ENCODE results near the gene SCUBE1. TPM values are rescaled to one million over a fixed set of nuclear protein-coding genes. Genes with fewer than 3 reads are reported as not detected.

SCUBE1 gene
- total RNA-seq, 3 donors from 2014 or later (not counting 1 experiment from before 2014, with no cell fraction given) = 0.05 to 1.2 (median 0.11) TPM

- H3K4me3 Mint-ChIP-seq = no peak overlapping the region
- H3K9me3 Mint-ChIP-seq = no peaks in the 10 kb centered on the region
- no peak overlapping the region for H3K27ac Mint-ChIP-seq
- no peak for DNase-seq
- 91% methylated on average over 8 of the region's 8 CpGs for WGBS (ENCODE audit: insufficient coverage)
- no peaks in the 10 kb centered on the region for H3K36me3 ChIP-seq (ENCODE audit: control insufficient read depth, insufficient read depth, low read length)
- H3K36me3 Mint-ChIP-seq = no peaks in the 10 kb centered on the region
- ATAC-seq = no peak
- H3K9me3 ChIP-seq (ENCODE audit: control insufficient read depth, insufficient read depth, low read length) = no peaks in the 10 kb centered on the region
- peaks cover 7 to 15% of the 10 kb centered on the region in 2 donors for H3K27me3 Mint-ChIP-seq (ENCODE audit: low read depth in 2 of 2)
- no peak for TF ChIP-seq CTCF (IDR thresholded peaks at IDR 0.05)
- H3K27ac ChIP-seq (ENCODE audit: low read length) = no peak overlapping the region
- H3K4me1 Mint-ChIP-seq = peaks cover 0 to 6% of the 10 kb centered on the region in 2 donors
- H3K4me1 ChIP-seq (ENCODE audit: control insufficient read depth, insufficient read depth, low read length) = no peaks in the 10 kb centered on the region
- no peaks in the 10 kb centered on the region for H3K27me3 ChIP-seq (ENCODE audit: control insufficient read depth, insufficient read depth, low read length)
- no peak overlapping the region for H3K4me3 ChIP-seq (ENCODE audit: low read length)
- intact Hi-C loops (cut with micrococcal nuclease) = no loop called here
These were observed 117.6 kb downstream of the SCUBE1 start for GRCh38 chr22:43225609-43226008.

- Histone ChIP-seq H3K27me3 (ENCODE audit: control insufficient read depth, insufficient read depth, low read length) (no peaks in the 10 kb centered on the region), H3K4me3 (ENCODE audit: low read length) (no peak overlapping the region), H3K4me1 (ENCODE audit: control insufficient read depth, insufficient read depth, low read length) (no peaks in the 10 kb centered on the region), H3K27ac (ENCODE audit: low read length) (no peak overlapping the region), H3K36me3 (ENCODE audit: control insufficient read depth, insufficient read depth, low read length) (no peaks in the 10 kb centered on the region), H3K9me3 (ENCODE audit: control insufficient read depth, insufficient read depth, low read length) (no peaks in the 10 kb centered on the region)
- ATAC-seq (no peak), DNase-seq (no peak)
- intact Hi-C loops (cut with micrococcal nuclease) = no loop called here
- no peaks in the 10 kb centered on the region for H3K36me3 Mint-ChIP-seq
- WGBS (ENCODE audit: insufficient coverage) = 84% methylated on average over 13 of the region's 13 CpGs
- H3K4me3 Mint-ChIP-seq = no peak overlapping the region
- TF ChIP-seq CTCF (IDR thresholded peaks at IDR 0.05) = no peak
- peaks cover 0 to 6% of the 10 kb centered on the region in 2 donors for H3K4me1 Mint-ChIP-seq
- no peak overlapping the region for H3K27ac Mint-ChIP-seq
- peaks cover under 1 to 6% of the 10 kb centered on the region in 2 donors for H3K27me3 Mint-ChIP-seq (ENCODE audit: low read depth in 2 of 2)
- H3K9me3 Mint-ChIP-seq = no peaks in the 10 kb centered on the region
These were observed 120.2 kb downstream of the SCUBE1 start for GRCh38 chr22:43222987-43223386.

GRCh38 chr22:43222262-43222661 is 120.9 kb downstream of the SCUBE1 start:
- no peaks in the 10 kb centered on the region for H3K4me1 ChIP-seq (ENCODE audit: control insufficient read depth, insufficient read depth, low read length)
- Mint-ChIP-seq H3K4me3 (no peak overlapping the region), H3K4me1 (peaks cover 0 to 6% of the 10 kb centered on the region in 2 donors), H3K27ac (no peak overlapping the region), H3K27me3 (ENCODE audit: low read depth in 2 of 2) (peaks cover 0 to 6% of the 10 kb centered on the region in 2 donors), H3K36me3 (no peaks in the 10 kb centered on the region), H3K9me3 (no peaks in the 10 kb centered on the region)
- H3K36me3 ChIP-seq (ENCODE audit: control insufficient read depth, insufficient read depth, low read length) = no peaks in the 10 kb centered on the region
- no peak overlapping the region for H3K4me3 ChIP-seq (ENCODE audit: low read length)
- DNase-seq (no peak), ATAC-seq (no peak)
- no peak overlapping the region for H3K27ac ChIP-seq (ENCODE audit: low read length)
- no peaks in the 10 kb centered on the region for H3K9me3 ChIP-seq (ENCODE audit: control insufficient read depth, insufficient read depth, low read length)
- no peaks in the 10 kb centered on the region for H3K27me3 ChIP-seq (ENCODE audit: control insufficient read depth, insufficient read depth, low read length)
- no peak for TF ChIP-seq CTCF (IDR thresholded peaks at IDR 0.05)
- intact Hi-C loops (cut with micrococcal nuclease) = no loop called here
- 84% methylated on average over 13 of the region's 13 CpGs for WGBS (ENCODE audit: insufficient coverage)
